T47D (cell line): ENCODE data around the gene VEGFA.
"Not testable (repeated sequence)": the region's sequence is repeated elsewhere in the genome, so short reads cannot be mapped to it uniquely, and the experiment has no call there.

ENCODE experiments used
- DNase-seq, 2 experiments: peaks; one replicate each; pipeline versions ENCODE4 v3.0.0 to v3.0.0-alpha.2; 2011 to 2012; ENCODE audit warnings: low read depth in 1 of 2, low spot score in 1 of 2
- JUND ChIP-seq: IDR thresholded peaks from 2 replicates; pipeline ENCODE4 v1.6.1; 2012; ENCODE audit warnings: low read depth
- in situ Hi-C: cut with HindIII; loops from 2 replicates; pipeline ENCODE4 v1.10.0; 2016; ENCODE audit warnings: low sequenced_read_pairs, low pct_unique_long_range_greater_than_20kb

VEGFA gene

DNA sequence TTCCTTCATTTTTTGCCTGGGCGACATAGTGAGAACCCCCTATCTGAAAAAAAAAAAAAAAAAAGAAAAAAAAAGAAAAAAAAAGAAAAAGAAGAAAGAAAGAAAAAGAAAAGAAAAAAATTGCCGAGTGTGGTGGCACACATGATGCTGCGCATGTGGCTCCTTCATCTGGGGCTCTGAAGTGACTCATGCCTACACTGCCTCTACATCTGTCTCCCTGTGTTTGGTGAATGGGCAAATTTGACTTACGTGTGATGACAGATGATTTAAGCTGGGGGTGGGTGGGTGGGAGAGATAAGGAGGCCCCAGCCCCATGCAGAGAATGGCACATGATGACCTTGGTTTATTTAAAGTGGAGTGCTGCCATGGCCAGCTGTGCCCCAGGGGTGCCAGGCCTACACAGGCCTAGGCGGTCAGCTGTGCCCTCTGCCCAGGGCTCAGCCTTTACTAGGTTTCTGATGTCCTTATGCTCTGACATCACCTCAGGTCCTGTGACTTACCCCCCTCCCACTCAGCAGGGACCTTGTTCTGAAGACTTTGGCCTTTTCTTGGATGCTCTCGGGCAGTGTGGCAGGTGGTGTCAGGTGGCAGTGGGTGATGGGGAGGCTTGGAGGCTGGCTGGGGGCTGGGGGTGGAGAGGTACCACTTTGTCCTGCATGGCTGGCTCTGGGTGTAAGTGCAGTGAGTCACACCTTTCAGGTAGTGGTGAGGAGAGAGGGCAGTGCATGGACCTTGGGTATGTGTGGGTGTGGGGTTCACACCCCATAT is 41.1 kb downstream of the VEGFA start:
- TF ChIP-seq JUND = no peak
- in situ Hi-C loops = no loop called here
- no peak for DNase-seq

DNA sequence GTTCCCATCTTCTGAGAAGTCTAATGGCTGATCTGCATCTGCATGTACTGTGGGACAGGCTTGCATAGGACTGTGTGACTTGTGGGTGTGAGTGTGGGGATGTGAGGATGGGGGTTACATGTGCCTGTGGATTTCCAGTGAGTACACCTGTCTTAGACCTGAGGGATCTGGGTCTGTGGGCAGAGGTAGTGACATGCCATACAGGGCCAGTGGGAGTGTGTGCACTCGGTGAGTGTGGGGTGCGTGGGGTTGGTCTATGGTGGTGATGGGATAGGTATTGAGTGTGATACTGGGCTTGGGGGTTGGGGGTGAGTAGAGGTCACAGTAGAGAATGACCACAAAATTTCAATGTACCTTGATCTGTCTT is 41.7 kb downstream of the VEGFA start:
- DNase-seq = no peak
- no peak for TF ChIP-seq JUND
- in situ Hi-C loops = no loop called here

DNA sequence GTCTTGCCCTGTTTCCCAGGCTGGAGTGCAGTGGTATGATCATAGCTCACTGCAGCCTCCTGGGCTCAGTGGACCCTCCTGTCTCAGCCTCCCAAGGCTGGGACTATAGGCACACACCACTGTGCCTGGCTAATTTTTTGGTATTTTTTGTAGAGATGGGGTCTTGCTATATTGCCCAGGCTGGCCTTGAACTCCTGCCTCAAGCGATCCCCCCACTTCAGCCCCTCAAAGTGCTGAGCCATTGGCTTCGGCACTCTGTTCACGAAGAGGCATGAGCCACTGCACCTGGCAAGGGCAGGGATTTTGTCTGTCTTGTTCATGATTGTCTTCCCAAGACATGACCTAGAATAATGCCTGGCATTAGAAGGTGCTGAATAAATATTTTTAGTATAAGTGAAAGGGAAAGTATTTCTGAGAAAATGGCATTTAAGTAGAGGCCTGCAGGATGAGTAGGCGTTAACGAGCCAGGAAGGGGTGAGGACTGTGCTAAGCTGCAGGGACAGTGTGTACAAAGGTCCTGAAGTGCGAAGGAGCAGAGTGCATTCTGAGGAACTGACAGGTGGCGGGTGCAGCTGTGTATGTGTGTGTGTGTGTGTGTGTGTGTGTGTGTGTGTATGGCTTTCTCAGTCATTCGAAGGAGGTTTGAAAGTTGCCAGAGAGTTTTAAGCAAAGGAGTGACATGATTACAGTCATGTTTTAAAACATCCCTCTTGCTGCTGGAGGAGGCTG is 43.0 kb downstream of the VEGFA start:
- in situ Hi-C loops = no loop called here
- no peak for TF ChIP-seq JUND
- no peak for DNase-seq

DNA sequence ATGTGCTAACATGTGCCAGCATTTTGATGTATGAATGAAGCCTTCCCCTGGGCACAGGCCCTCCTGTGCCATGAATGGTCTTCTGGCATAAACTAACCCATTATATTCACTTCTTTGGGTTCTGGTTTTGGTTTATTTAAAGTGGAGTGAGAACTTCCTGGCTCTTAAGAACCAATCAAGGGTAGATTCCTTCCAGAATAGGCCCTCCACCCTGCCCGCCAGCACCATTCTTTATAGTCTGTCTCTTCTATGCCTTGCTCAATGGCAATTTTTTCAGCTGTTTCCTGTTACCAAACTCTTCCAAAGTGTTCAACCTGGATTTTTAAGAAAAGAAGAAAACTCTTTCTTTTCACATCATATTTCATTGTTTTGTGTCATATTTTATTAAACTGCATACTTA is 44.1 kb downstream of the VEGFA start:
- DNase-seq = no peak
- in situ Hi-C loops = no loop called here
- no peak for TF ChIP-seq JUND

GRCh38 chr6:43814865-43815264 is 44.9 kb downstream of the VEGFA start:
- in situ Hi-C loops = no loop called here

GRCh38 chr6:43817192-43817591 is 47.2 kb downstream of the VEGFA start:
- in situ Hi-C loops = no loop called here
- TF ChIP-seq JUND = no peak
- DNase-seq = no peak

More at GRCh38 chr6:43814865-43815264, 44.9 kb downstream of the VEGFA start:
- TF ChIP-seq JUND = no peak
- no peak for DNase-seq

DNA sequence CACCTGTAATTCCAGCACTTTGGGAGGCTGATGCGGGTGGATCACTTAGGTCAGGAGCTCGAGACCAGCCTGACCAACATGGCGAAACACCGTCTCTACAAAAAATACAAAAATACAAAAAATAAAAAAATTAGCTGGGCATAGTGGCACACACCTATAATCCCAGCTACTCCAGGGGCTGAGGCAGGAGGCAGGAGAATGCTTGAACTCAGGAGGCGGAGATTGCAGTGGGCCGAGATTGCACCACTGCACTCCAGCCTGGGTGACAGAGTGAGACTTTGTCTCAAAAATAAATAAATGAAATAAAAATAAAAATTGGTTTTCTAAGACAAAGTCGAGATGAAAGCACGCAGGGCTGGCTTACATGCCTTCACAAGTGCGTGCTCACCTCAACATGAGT is 49.0 kb downstream of the VEGFA start:
- in situ Hi-C loops, DNase-seq: not testable (repeated sequence)

- no peak for TF ChIP-seq JUND
- no peak for DNase-seq
- in situ Hi-C loops = no loop called here
These were observed 49.9 kb downstream of the VEGFA start for GRCh38 chr6:43819958-43820357.

- no peak for TF ChIP-seq JUND
- DNase-seq = no peak
- in situ Hi-C loops = no loop called here
These were observed 50.5 kb downstream of the VEGFA start for GRCh38 chr6:43820486-43820885.

- DNase-seq = no peak
- TF ChIP-seq JUND = no peak
- in situ Hi-C loops = no loop called here
These were observed 51.3 kb downstream of the VEGFA start for GRCh38 chr6:43821101-43821886.

GRCh38 chr6:43823390-43823789 is 53.4 kb downstream of the VEGFA start:
- DNase-seq = no peak
- in situ Hi-C loops = no loop called here
- no peak for TF ChIP-seq JUND

GRCh38 chr6:43823879-43824702 is 54.1 kb downstream of the VEGFA start:
- no peak for TF ChIP-seq JUND
- DNase-seq = no peak
- in situ Hi-C loops = no loop called here

- no peak for TF ChIP-seq JUND
- in situ Hi-C loops = no loop called here
- no peak for DNase-seq
These were observed 54.7 kb downstream of the VEGFA start for GRCh38 chr6:43824703-43825064.
